ENCODE results near the gene METTL2B. TPM values are rescaled to one million over a fixed set of nuclear protein-coding genes. Genes with fewer than 3 reads are reported as not detected.
"Not testable (repeated sequence)": the region's sequence is repeated elsewhere in the genome, so short reads cannot be mapped to it uniquely, and the experiment has no call there.

Gene METTL2B
- total RNA-seq, 2 experiments from 2014 or later: 26.7 to 27.8 TPM

DNA sequence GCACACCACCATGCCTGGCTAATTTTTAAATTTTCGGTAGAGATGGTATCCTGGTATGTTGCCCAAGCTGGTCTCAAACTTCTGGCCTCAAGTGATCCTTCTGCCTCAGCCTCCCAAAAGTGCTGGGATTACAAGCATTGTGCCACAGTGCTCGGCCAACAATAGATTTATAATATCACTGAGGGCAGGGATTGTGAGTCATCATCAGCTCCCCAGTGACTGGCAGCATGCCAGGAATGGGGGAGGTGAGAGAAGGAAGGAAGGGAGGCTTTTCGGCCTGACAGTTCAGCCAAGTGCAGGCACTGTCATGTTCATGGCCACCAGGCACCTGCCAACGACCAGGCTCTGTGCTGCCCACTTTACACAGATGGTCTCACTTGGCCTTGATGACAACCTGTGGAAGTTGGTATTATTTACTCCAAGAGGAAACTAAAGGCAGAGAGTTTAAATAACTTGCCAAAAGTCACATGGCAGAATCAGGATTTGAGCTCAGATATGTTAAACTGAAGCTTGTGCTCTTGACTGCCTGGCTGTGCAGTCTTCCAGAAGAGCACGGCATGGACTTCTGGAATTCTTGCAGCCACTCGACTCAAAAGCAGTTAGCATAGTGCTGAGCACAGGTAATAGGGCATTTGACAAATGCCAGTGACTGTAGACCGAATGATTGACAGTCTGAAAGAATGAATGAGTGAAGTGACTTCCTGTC is 46.8 kb downstream of the METTL2B start:
- H3K27ac Mint-ChIP-seq: peak overlapping the region; percentile 54
- H3K4me3 Mint-ChIP-seq, H3K9me3 Mint-ChIP-seq, H3K4me1 Mint-ChIP-seq, POLR2A ChIA-PET, H3K36me3 Mint-ChIP-seq, H3K27me3 Mint-ChIP-seq: not testable (repeated sequence)
- peak; percentile 61 for DNase-seq
- peak; percentile 67 for ATAC-seq (ENCODE audit: low read depth)

DNA sequence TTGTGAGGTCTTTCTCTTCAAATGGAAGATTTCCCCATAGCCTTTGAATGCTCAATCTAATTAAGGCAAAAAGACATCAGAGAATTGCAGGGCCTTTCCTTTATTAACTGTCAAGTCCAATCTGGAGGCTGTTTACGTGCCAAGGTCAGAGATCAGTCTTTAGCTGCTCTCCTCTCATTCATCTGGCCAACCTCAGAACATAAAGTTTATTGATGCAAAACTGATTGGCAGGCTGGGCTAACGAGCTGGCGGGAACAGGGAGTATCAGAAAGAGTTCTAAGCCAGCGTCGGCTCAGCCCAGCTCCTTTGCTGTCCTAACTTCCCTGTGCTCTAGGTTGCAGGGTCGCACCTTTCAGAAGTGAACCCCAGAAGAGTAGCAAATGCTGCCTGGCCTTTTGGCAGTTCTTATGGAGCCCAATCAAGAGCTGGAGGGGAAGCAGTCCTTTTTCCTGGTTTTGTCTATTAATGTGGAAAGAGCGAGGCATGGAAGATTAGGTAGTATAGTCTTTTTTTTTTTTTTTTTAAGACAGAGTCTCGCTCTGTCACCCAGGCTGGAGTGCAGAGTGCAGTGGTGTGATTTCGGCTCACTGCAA is 47.5 kb downstream of the METTL2B start:
- H3K36me3 Mint-ChIP-seq; DNase-seq; H3K27me3 Mint-ChIP-seq; H3K27ac Mint-ChIP-seq; ATAC-seq (ENCODE audit: low read depth); H3K4me1 Mint-ChIP-seq; H3K4me3 Mint-ChIP-seq; POLR2A ChIA-PET; H3K9me3 Mint-ChIP-seq: not testable (repeated sequence)

DNA sequence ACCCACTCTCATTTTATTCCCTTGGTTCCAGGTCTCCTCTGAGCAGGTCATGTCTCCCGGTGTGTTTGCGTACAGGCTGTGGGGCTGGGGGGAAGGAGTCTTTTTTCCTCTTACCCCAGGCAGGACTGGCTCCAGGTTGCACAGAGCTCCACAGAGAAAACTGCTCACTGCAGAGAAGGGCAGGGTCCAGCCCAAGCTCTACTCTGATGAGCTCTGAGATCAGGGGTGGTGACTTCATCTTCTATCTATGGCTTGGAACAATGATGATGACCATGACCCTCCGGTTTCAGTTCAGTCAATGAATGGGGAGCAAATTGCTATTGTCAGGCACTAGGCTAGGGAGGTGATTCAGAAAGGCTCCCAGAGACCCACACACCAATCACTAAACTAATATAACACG is 49.0 kb downstream of the METTL2B start:
- DNase-seq; H3K27me3 Mint-ChIP-seq; H3K36me3 Mint-ChIP-seq; H3K9me3 Mint-ChIP-seq; ATAC-seq (ENCODE audit: low read depth); H3K4me3 Mint-ChIP-seq; POLR2A ChIA-PET: not testable (repeated sequence)
- H3K4me1 Mint-ChIP-seq: peaks cover 12% of the 10 kb centered on the region
- H3K27ac Mint-ChIP-seq: peak overlapping the region; percentile 14

DNA sequence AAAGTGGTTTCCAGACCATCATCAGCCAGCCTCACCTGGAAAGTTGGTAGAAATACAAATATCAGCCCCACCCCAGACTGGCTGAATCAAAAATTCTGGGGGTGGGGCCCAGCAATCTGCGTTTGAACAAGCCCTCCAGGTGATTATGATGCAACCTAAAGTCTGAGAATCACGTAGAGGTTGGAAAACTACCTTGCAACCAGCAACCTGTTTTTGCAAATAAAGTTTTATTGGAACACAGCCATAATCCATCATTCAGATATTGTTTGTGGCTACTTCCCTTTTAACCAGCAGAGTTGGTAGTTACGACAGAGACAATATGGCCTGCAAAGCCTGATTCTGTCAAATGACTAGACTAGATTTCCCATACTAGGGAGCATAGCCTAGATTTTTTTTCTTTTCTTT is 49.5 kb downstream of the METTL2B start:
- ATAC-seq (ENCODE audit: low read depth); H3K27me3 Mint-ChIP-seq; POLR2A ChIA-PET; H3K36me3 Mint-ChIP-seq; H3K9me3 Mint-ChIP-seq; H3K27ac Mint-ChIP-seq; DNase-seq; H3K4me3 Mint-ChIP-seq: not testable (repeated sequence)
- peaks cover 12% of the 10 kb centered on the region for H3K4me1 Mint-ChIP-seq

DNA sequence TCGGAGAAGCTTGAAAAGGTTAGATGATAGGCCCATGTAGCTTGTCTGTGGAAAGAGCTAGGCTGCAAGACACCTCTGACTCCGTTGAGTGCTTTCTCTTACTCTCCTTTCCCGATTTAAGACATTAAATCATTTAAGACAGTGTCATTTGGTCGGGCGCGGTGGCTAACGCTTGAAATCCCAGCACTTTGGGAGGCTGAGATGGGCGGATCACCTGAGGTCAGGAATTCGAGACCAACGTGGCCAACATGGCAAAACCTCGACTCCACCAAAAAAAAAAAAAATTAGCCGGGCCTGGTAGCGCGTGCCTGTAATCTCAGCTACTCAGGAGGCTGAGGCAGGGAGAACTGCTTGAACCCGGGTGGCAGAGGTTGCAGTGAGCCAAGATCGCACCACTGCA is 52.6 kb downstream of the METTL2B start:
- POLR2A ChIA-PET; H3K9me3 Mint-ChIP-seq; H3K4me3 Mint-ChIP-seq; DNase-seq; ATAC-seq (ENCODE audit: low read depth); H3K36me3 Mint-ChIP-seq; H3K27me3 Mint-ChIP-seq; H3K27ac Mint-ChIP-seq: not testable (repeated sequence)
- H3K4me1 Mint-ChIP-seq: peaks cover 20% of the 10 kb centered on the region

DNA sequence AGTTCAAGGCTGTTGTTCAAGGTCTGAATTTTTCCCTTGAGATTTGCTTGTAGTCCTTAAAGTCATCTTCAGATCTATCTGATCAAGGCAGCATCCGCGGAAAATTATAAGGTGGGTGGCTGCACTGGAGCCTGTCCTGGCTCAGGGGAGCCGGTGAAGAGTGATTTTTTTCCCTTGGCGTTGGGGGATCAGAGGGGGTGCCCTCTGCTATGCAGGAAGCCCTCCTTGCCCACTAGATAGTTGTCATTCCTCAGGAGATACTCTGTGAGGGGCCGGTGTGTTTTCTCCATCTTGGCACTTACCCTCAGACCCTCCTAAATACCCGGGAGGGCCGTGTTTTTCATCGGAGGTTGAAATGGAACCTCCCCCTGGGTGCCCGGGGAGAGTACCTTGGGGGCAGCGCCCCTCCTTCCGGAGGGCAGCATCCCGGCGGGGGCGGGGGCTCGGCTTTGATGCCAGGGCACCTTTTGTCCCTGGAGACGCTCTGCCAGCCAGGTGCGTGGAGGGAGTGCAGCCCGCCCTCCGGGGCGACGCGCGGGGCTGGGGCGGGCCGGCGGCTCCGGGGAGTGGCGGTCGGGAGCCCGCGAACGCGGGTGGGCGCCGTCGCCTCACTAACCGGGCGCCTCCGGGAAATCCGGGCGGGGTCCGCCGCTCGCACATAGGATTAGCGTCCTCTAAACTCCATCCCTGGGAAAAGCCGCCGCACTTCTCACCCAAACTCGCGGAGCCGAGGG is 53.7 kb downstream of the METTL2B start:
- Mint-ChIP-seq H3K27ac (peak overlapping the region; percentile 79), H3K36me3 (peaks cover 13% of the 10 kb centered on the region), H3K4me1 (peaks cover 22% of the 10 kb centered on the region), H3K4me3 (peak overlapping the region; percentile 82)
- H3K27me3 Mint-ChIP-seq, POLR2A ChIA-PET, DNase-seq, H3K9me3 Mint-ChIP-seq: not testable (repeated sequence)
- peak; percentile 7 for ATAC-seq (ENCODE audit: low read depth)

DNA sequence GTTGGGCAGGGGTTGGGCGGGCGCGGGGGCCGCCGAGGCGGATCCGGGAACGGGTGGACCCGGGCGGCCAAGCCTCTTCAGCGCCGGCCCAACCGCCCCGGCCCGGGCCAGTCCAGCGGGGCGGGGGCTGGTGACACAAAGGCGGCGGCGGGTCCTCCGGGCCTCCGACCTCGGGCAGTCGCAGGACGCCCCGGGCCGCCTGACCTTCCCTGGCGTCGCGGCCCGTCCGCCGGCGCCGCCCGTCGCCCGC is 54.2 kb downstream of the METTL2B start:
- no peak overlapping the region for H3K4me3 Mint-ChIP-seq

DNA sequence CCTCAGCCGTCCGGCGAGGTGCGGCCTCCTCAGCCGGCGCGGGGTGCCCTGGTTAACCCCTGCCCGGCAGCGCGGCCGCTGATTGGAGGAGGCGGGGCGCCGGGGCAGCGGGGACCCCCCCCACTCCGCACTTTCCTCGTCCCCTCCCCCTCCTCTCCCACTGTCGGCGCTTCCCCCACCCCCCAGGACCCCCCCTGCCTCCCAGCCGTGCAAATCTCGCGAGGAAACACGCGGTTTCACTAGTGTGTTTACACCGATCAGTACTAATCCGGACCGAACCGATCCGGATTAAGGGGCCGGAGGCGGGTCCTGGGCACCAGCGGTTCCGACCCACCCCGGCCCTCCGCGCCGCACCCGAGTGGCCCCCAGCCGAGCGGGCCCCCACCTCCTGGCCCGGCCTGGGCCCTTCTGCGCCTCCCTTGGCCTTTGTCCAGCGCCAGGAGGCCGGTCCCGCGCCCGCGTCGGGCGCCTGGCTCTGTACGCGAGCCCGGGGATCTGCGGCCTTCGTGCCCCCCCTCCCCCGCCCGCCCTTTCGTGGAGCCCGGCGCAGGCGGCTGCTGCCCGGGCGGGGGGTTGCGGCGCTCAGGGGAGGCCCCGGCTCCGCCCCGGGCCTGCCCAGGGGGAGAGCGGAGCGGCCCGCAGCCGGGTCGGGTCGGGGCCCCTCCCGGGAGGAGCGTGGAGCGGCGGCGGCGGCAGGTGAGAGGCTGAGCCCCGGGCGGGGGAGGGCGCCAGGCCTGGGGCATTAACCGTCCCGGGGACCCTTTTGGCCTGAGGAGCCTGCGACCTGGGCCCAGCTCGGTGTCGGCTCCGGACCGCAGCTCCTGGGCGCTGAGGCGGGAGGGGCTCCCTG is 54.8 kb downstream of the METTL2B start:
- Mint-ChIP-seq H3K4me3 (peak overlapping the region; percentile 60), H3K36me3 (peaks cover 15% of the 10 kb centered on the region), H3K4me1 (peaks cover 23% of the 10 kb centered on the region)
- POLR2A ChIA-PET, H3K27ac Mint-ChIP-seq, H3K27me3 Mint-ChIP-seq, H3K9me3 Mint-ChIP-seq: not testable (repeated sequence)
- DNase-seq: peak; percentile 84
- peak; percentile 66 for ATAC-seq (ENCODE audit: low read depth)

More for the DNA sequence above, 54.2 kb downstream of the METTL2B start:
- no peak for ATAC-seq (ENCODE audit: low read depth)
- no peak for DNase-seq
- no peak overlapping the region for H3K27ac Mint-ChIP-seq
- peaks cover 15% of the 10 kb centered on the region for H3K36me3 Mint-ChIP-seq
- H3K27me3 Mint-ChIP-seq: no peaks in the 10 kb centered on the region
- no peaks in the 10 kb centered on the region for H3K9me3 Mint-ChIP-seq
- peaks cover 23% of the 10 kb centered on the region for H3K4me1 Mint-ChIP-seq
- POLR2A ChIA-PET: no interaction called here

DNA sequence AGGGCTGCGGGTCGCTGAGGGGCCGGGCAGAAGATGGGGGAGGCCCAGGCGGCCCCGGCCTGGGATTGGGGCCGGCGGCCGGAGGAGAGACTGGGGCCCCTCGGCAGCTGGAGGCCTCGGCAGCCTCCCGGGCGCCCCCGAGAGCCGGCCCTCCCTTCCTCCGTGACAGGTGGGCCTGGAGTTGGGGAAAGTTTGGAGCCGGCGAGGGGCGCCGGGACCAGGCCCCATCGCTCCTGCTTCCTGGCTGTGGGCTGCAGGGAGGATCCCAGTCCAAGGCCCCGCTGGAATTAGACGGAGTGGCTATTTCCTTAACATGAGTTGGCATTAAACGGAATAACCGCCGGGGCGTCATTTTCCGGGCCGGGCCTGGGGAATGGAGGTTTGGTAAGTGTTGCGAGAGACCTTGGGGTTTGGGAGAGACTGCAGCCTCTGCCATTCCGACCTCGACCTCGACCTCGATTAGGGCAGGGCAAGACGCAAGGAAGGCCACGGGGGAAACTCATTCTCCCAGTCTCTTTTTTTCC is 55.5 kb downstream of the METTL2B start:
- H3K9me3 Mint-ChIP-seq, H3K27me3 Mint-ChIP-seq, POLR2A ChIA-PET: not testable (repeated sequence)
- peak overlapping the region; percentile 94 for H3K4me3 Mint-ChIP-seq
- H3K36me3 Mint-ChIP-seq: peaks cover 17% of the 10 kb centered on the region
- ATAC-seq (ENCODE audit: low read depth) (peak; percentile 2), DNase-seq (peak; percentile 62)
- H3K27ac Mint-ChIP-seq: peak overlapping the region; percentile 92
- peaks cover 23% of the 10 kb centered on the region for H3K4me1 Mint-ChIP-seq

DNA sequence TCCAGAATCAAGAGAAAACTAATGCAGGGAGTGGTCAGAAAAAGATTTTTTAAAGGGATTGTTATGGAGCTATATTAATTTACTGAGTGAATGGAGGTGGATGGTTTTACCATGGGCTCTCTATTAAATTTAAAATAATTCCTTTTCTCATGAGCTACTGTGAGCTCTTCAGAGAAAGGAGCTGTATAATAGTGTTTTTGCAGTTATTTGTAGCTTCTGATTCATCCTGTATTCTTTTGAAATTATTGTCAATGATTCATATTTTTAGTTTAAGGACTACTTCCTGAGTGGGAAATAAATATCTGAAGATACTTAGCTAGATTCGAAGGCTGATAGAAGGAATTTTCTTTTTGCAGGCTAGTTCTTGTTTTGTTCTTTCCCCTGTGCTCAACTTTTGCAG is 56.4 kb downstream of the METTL2B start:
- ATAC-seq (ENCODE audit: low read depth); H3K9me3 Mint-ChIP-seq; DNase-seq; POLR2A ChIA-PET; H3K27me3 Mint-ChIP-seq: not testable (repeated sequence)
- Mint-ChIP-seq H3K36me3 (peaks cover 18% of the 10 kb centered on the region), H3K4me3 (peak overlapping the region; percentile 94), H3K4me1 (peaks cover 23% of the 10 kb centered on the region), H3K27ac (peak overlapping the region; percentile 92)

DNA sequence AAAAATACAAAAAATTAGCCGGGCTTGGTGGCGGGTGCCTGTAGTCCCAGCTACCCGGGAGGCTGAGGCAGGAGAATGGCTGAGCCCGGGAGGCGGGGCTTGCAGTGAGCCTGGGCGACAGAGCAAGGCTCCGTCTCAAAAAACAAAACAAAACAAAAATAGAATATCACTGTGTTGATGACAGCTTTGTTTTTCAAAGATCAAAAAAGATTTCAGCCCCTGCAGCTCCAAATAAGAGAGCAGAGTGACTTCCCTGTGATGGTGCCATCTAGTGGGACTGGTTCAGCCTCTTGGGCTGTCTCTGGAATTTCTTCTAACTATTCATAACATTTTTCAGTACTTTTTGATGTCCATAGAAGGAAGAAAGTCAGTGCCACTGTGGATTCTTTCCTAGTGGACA is 60.9 kb downstream of the METTL2B start:
- H3K27me3 Mint-ChIP-seq, H3K27ac Mint-ChIP-seq, POLR2A ChIA-PET, H3K4me3 Mint-ChIP-seq, H3K9me3 Mint-ChIP-seq, DNase-seq: not testable (repeated sequence)
- H3K36me3 Mint-ChIP-seq: peaks cover 24% of the 10 kb centered on the region
- peaks cover 22% of the 10 kb centered on the region for H3K4me1 Mint-ChIP-seq
- ATAC-seq (ENCODE audit: low read depth): peak; percentile 81

DNA sequence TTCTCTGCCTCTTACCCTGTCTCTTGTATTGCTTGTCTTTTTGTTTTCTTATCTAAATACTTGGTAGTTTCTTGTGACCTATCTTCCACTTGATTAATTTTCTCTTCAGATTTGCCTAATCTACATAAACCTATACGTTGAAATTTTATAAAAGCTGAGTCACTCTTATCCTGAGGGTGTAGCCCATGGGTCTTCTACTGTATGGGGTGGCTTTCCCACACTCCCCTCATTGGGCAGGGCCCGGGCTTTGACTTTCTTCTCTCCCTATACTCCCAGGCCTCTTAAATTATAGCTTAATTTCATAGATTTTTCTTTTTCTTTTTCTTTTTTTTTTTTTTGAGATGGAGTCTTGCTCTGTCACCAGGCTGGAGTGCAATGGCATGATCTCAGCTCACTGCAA is 66.0 kb downstream of the METTL2B start:
- H3K4me3 Mint-ChIP-seq; H3K9me3 Mint-ChIP-seq; DNase-seq; POLR2A ChIA-PET; ATAC-seq (ENCODE audit: low read depth); H3K27me3 Mint-ChIP-seq: not testable (repeated sequence)
- Mint-ChIP-seq H3K27ac (peak overlapping the region; percentile 16), H3K4me1 (peaks cover 10% of the 10 kb centered on the region), H3K36me3 (peaks cover 22% of the 10 kb centered on the region)

DNA sequence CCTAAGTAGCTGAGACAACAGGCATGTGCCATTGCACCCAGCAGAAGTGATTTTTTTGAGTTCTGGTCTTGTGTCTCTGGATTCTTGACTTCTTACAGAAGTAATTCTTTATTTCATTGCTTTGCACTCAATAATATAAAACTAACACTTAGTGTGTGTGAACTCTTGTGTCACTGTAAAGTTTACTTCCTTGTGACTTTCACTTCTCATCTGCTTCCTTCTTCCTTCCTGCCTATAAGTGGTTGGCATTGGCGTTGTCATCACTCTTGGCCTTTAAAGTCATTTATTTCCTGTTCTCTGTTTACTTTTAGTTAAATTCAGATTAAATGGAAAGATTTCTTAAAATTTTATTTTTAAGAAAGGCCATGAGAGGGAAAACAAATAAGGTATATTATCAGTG is 66.8 kb downstream of the METTL2B start:
- peak; percentile 67 for ATAC-seq (ENCODE audit: low read depth)
- DNase-seq, H3K27ac Mint-ChIP-seq, H3K27me3 Mint-ChIP-seq, H3K9me3 Mint-ChIP-seq, POLR2A ChIA-PET: not testable (repeated sequence)
- Mint-ChIP-seq H3K36me3 (peaks cover 22% of the 10 kb centered on the region), H3K4me3 (peak overlapping the region; percentile 25), H3K4me1 (peaks cover 10% of the 10 kb centered on the region)

All from activated naive CD8-positive, alpha-beta T cell treated with anti-CD3 and anti-CD28 coated beads, Interleukin-2, amount 10 ng/mL, durations not matched to agents 7 days and 5 days (primary cell).